A673 (cell line): ENCODE data around the gene FSIP1. TPM values are rescaled to one million over a fixed set of nuclear protein-coding genes. Genes with fewer than 3 reads are reported as not detected.

ENCODE experiments used
- BruUV-seq: library from RNA; stranded (reverse); fragments of 400-500 nt; replicated peaks from 2 replicates; lab custom pipeline; 2021; lab: Mats Ljungman, UMichigan
- CTCF ChIA-PET: fragments of 300-600 bp; sonication (Branson Sonifier 250); formaldehyde crosslinking; loops from one replicate; lab custom pipeline; 2022; ENCODE audit warnings: antibody characterized with exemption; lab: Charles Lee
- POLR2A ChIA-PET: fragments of 300-600 bp; sonication (Branson Sonifier 250); formaldehyde crosslinking; loops from one replicate; lab custom pipeline; 2022; ENCODE audit warnings: antibody characterized with exemption; ENCODE audit not compliant: low non-redundant PET; lab: Charles Lee
- DNase-seq: peaks from one replicate; pipeline ENCODE4 v3.0.0-alpha.2; 2015; ENCODE audit warnings: low spot score
- H3K27ac ChIP-seq: fragments of 200-600 bp; sonication (generic); 2 replicates; pipeline ENCODE4 v1.5.1; 2016; ENCODE audit warnings: mixed run types, low read depth, mild to moderate bottlenecking, mixed read lengths, antibody characterized with exemption, low read length; ENCODE audit not compliant: poor library complexity, severe bottlenecking
- H3K27me3 ChIP-seq: fragments of 200-600 bp; sonication (generic); replicated peaks from 2 replicates; pipeline ENCODE4 v1.6.1; 2017; ENCODE audit warnings: mixed run types, low read depth, mild to moderate bottlenecking, mixed read lengths, antibody characterized with exemption, low read length; ENCODE audit not compliant: insufficient read depth, poor library complexity
- H3K36me3 ChIP-seq: fragments of 200-600 bp; sonication (generic); 2 replicates; pipeline ENCODE4 v1.6.1; 2016; ENCODE audit warnings: mixed run types, mild to moderate bottlenecking, mixed read lengths, antibody characterized with exemption, low read length; ENCODE audit not compliant: insufficient read depth, poor library complexity, severe bottlenecking
- H3K4me1 ChIP-seq: fragments of 200-600 bp; sonication (generic); 2 replicates; pipeline ENCODE4 v1.6.1; 2017; ENCODE audit warnings: mixed run types, mild to moderate bottlenecking, mixed read lengths, antibody characterized with exemption, low read length; ENCODE audit not compliant: insufficient read depth, poor library complexity, severe bottlenecking
- H3K4me3 ChIP-seq: fragments of 200-600 bp; sonication (generic); 2 replicates; pipeline ENCODE4 v1.5.1; 2016; ENCODE audit warnings: low read depth, mixed run types, mild to moderate bottlenecking, mixed read lengths, low read length; ENCODE audit not compliant: poor library complexity, severe bottlenecking
- H3K9me3 ChIP-seq: fragments of 200-600 bp; sonication (generic); 2 replicates; pipeline ENCODE4 v1.6.1; 2016; ENCODE audit warnings: mixed run types, low read depth, mild to moderate bottlenecking, mixed read lengths, antibody characterized with exemption, low read length; ENCODE audit not compliant: poor library complexity, severe bottlenecking
- CTCF ChIP-seq: fragments of 300-800, 200-600 bp; sonication (generic); conservative IDR thresholded peaks from 2 replicates; pipeline ENCODE4 v1.5.1; 2017; ENCODE audit warnings: low read depth, mild to moderate bottlenecking, antibody characterized with exemption, low read length, moderate library complexity, mixed read lengths
- EZH2 ChIP-seq: fragments of 200-600 bp; sonication (generic); IDR thresholded peaks from 2 replicates; pipeline ENCODE4 v1.6.1; 2017; ENCODE audit warnings: borderline replicate concordance, low read depth, mild to moderate bottlenecking, mixed read lengths, antibody characterized with exemption, low read length; ENCODE audit not compliant: poor library complexity, severe bottlenecking
- intact Hi-C: fragments of 100-400 bp; cut with micrococcal nuclease; formaldehyde crosslinking; loops from one replicate; pipeline ENCODE4 v1.10.0; 2022; ENCODE audit not compliant: unreplicated experiment
- total RNA-seq: library from RNA; stranded (reverse); gene quantifications from 2 replicates; pipeline ENCODE4 v1.2.3, GENCODE V29; 2021

The FSIP1 gene
- total RNA-seq, 1 experiment from 2014 or later, result 0.37 TPM

- H3K27ac ChIP-seq, result no peak overlapping the region
- CTCF ChIA-PET, result no interaction called here
- no peaks in the 10 kb centered on the region for H3K9me3 ChIP-seq
- no TSS peak for BruUV-seq
- POLR2A ChIA-PET, result no interaction called here
- H3K4me1 ChIP-seq, result peaks cover 5% of the 10 kb centered on the region
- H3K36me3 ChIP-seq, result no peaks in the 10 kb centered on the region
- H3K4me3 ChIP-seq, result no peak overlapping the region
- peaks cover 24% of the 10 kb centered on the region for H3K27me3 ChIP-seq
- intact Hi-C loops, result no loop called here
- no peak for TF ChIP-seq CTCF
- TF ChIP-seq EZH2, result no peak
- DNase-seq, result no peak
Measured at GRCh38 chr15:39585389-39585841, 197.2 kb downstream of the FSIP1 start.

GRCh38 chr15:39584662-39585388 is 197.8 kb downstream of the FSIP1 start:
- no peak for TF ChIP-seq EZH2
- TF ChIP-seq CTCF, result no peak
- POLR2A ChIA-PET, result no interaction called here
- no peaks in the 10 kb centered on the region for H3K9me3 ChIP-seq
- no peak overlapping the region for H3K27ac ChIP-seq
- peaks cover 26% of the 10 kb centered on the region for H3K27me3 ChIP-seq
- no TSS peak for BruUV-seq
- CTCF ChIA-PET, result no interaction called here
- H3K36me3 ChIP-seq, result no peaks in the 10 kb centered on the region
- no peak overlapping the region for H3K4me3 ChIP-seq
- no peak for DNase-seq
- intact Hi-C loops, result loop anchor here (5.0 kb wide), 3 partner anchors 167 to 878 kb away; no protein-coding TSS in a partner anchor
- H3K4me1 ChIP-seq, result peaks cover 7% of the 10 kb centered on the region

GRCh38 chr15:39584266-39584659 is 198.4 kb downstream of the FSIP1 start:
- no peaks in the 10 kb centered on the region for H3K36me3 ChIP-seq
- DNase-seq, result no peak
- H3K4me1 ChIP-seq, result peaks cover 7% of the 10 kb centered on the region
- no peak overlapping the region for H3K27ac ChIP-seq
- H3K27me3 ChIP-seq, result peaks cover 31% of the 10 kb centered on the region
- no TSS peak for BruUV-seq
- H3K4me3 ChIP-seq, result no peak overlapping the region
- no peaks in the 10 kb centered on the region for H3K9me3 ChIP-seq
- intact Hi-C loops, result loop anchor here (5.0 kb wide), 3 partner anchors 168 to 877 kb away; no protein-coding TSS in a partner anchor
- ChIA-PET CTCF (no interaction called here), POLR2A (no interaction called here)
- TF ChIP-seq CTCF (no peak), EZH2 (no peak)
